HCT116 (cell line): ENCODE data around the gene TNFRSF12A. TPM values are rescaled to one million over a fixed set of nuclear protein-coding genes. Genes with fewer than 3 reads are reported as not detected.

Experiments used
- ATAC-seq: fragments of 200-7000 bp; cut with Tn5 transposase; 2 replicates; pipeline ENCODE4 v1.9.1; 2020; ENCODE audit warnings: mild to moderate bottlenecking, moderate library complexity
- BruUV-seq: library from RNA; stranded (reverse); fragments of 400-500 nt; replicated peaks from 2 replicates; lab custom pipeline; 2021; lab: Mats Ljungman, UMichigan
- CTCF ChIA-PET: fragments of 300-600 bp; sonication (Branson Sonifier 250); formaldehyde crosslinking; loops from one replicate; lab custom pipeline; 2021; ENCODE audit warnings: antibody characterized with exemption; lab: Charles Lee
- POLR2A ChIA-PET: fragments of 300-600, 350-600 bp; sonication (Branson Sonifier 250); formaldehyde crosslinking; loops from one replicate; lab custom pipeline; 2021; ENCODE audit warnings: antibody characterized with exemption; lab: Charles Lee
- RAD21 ChIA-PET, 2 experiments: fragments of 300-600 bp; sonication (Branson Sonifier 250); formaldehyde crosslinking; loops; one replicate each; lab custom pipeline; 2023; ENCODE audit warnings: low total read pairs in 2 of 2; ENCODE audit not compliant: uncharacterized antibody in 2 of 2, unreplicated experiment in 2 of 2, low non-redundant PET in 1 of 2; lab: Charles Lee
- DNase-seq: peaks from one replicate; pipeline ENCODE4 v3.0.0-alpha.2; 2010; ENCODE audit warnings: low read depth, low spot score
- H2AFZ ChIP-seq: fragments of 200-600 bp; shearing (Covaris generic), sonication (generic); 2 replicates; pipeline ENCODE4 v1.6.1; 2017; ENCODE audit warnings: low read depth, mixed run types, mixed read lengths, antibody characterized with exemption, low read length; ENCODE audit not compliant: poor library complexity, severe bottlenecking
- H3K27ac ChIP-seq: 2 replicates; pipeline ENCODE4 v1.5.1; 2012; ENCODE audit warnings: low read depth, low read length
- H3K27me3 ChIP-seq: fragments of 200-600 bp; sonication (generic); 2 replicates; pipeline ENCODE4 v1.6.1; 2016; ENCODE audit warnings: mixed run types, low read length, mixed read lengths; ENCODE audit not compliant: insufficient read depth
- H3K36me3 ChIP-seq, 2 experiments: fragments of 200-500 bp in 1 of 2; fragments of 200-600 bp in 1 of 2; sonication (Bioruptor generic) in 1 of 2; sonication (generic) in 1 of 2; 2 replicates each; pipeline versions ENCODE4 v1.5.1 to v1.6.1; 2014 to 2016; ENCODE audit warnings: low read length in 2 of 2, inconsistent platforms in 1 of 2, mixed read lengths in 1 of 2, mixed run types in 1 of 2; ENCODE audit not compliant: insufficient read depth in 2 of 2, control insufficient read depth in 1 of 2
- H3K4me1 ChIP-seq, 2 experiments: fragments of 200-600 bp in 1 of 2; sonication (generic) in 1 of 2; 2 replicates each; pipeline versions ENCODE4 v1.5.1 to v1.6.1; 2012 to 2017; ENCODE audit warnings: low read length in 2 of 2, inconsistent platforms in 1 of 2, mild to moderate bottlenecking in 1 of 2, mixed read lengths in 1 of 2, mixed run types in 1 of 2, moderate library complexity in 1 of 2; ENCODE audit not compliant: insufficient read depth in 2 of 2, control insufficient read depth in 1 of 2
- H3K4me2 ChIP-seq: fragments of 200-600 bp; sonication (generic); 2 replicates; pipeline ENCODE4 v1.6.1; 2017; ENCODE audit warnings: mixed run types, low read length, mixed read lengths
- H3K4me3 ChIP-seq, 2 experiments: fragments of 200-600 bp in 1 of 2; sonication (generic) in 1 of 2; replicated peaks in 1 of 2; 2 replicates each; pipeline ENCODE4 v1.5.1; 2011 to 2016; ENCODE audit warnings: low read length in 2 of 2, control low read depth in 1 of 2, low read depth in 1 of 2, mild to moderate bottlenecking in 1 of 2, mixed read lengths in 1 of 2, mixed run types in 1 of 2
- H3K79me2 ChIP-seq: fragments of 200-600 bp; sonication (generic); 2 replicates; pipeline ENCODE4 v1.6.1; 2017; ENCODE audit warnings: mild to moderate bottlenecking, mixed run types, low read length, moderate library complexity, mixed read lengths; ENCODE audit not compliant: insufficient read depth
- H3K9ac ChIP-seq: fragments of 200-600 bp; sonication (generic); 2 replicates; pipeline ENCODE4 v1.6.1; 2016; ENCODE audit warnings: low read length, mixed read lengths
- H3K9me2 ChIP-seq: fragments of 200-600 bp; sonication (generic), shearing (Covaris generic); 2 replicates; pipeline ENCODE4 v1.6.1; 2017; ENCODE audit warnings: mixed run types, mild to moderate bottlenecking, moderate library complexity; ENCODE audit not compliant: insufficient read depth
- H3K9me3 ChIP-seq, 2 experiments: fragments of 200-500 bp in 1 of 2; fragments of 200-600 bp in 1 of 2; sonication (Bioruptor generic) in 1 of 2; sonication (generic) in 1 of 2; 2 replicates each; pipeline ENCODE4 v1.6.1; 2014 to 2017; ENCODE audit warnings: low read length in 2 of 2, mixed read lengths in 2 of 2, inconsistent platforms in 1 of 2, low read depth in 1 of 2, mild to moderate bottlenecking in 1 of 2, mixed run types in 1 of 2, moderate library complexity in 1 of 2; ENCODE audit not compliant: control insufficient read depth in 1 of 2, insufficient read depth in 1 of 2
- H4K20me1 ChIP-seq: fragments of 200-600 bp; sonication (generic), shearing (Covaris generic); 2 replicates; pipeline ENCODE4 v1.6.1; 2017; ENCODE audit warnings: mixed run types, mild to moderate bottlenecking, moderate library complexity; ENCODE audit not compliant: insufficient read depth
- CBX3 ChIP-seq: IDR thresholded peaks from 2 replicates; pipeline ENCODE4 v1.6.1; 2012; ENCODE audit warnings: low read depth
- CEBPB ChIP-seq: IDR thresholded peaks from 2 replicates; pipeline ENCODE4 v1.6.1; 2012; ENCODE audit warnings: low read depth
- EGR1 ChIP-seq: IDR thresholded peaks from 2 replicates; pipeline ENCODE4 v1.6.1; 2012; ENCODE audit warnings: low read depth
- ELF1 ChIP-seq: IDR thresholded peaks from 2 replicates; pipeline ENCODE4 v1.6.1; 2012; ENCODE audit warnings: low read depth, borderline replicate concordance
- EZH2phosphoT487 ChIP-seq: fragments of 200-600 bp; IDR thresholded peaks from 2 replicates; pipeline ENCODE4 v1.6.1; 2018; ENCODE audit warnings: antibody characterized with exemption, borderline replicate concordance
- JUND ChIP-seq: IDR thresholded peaks from 2 replicates; pipeline ENCODE4 v1.6.1; 2012
- POLR2A ChIP-seq: IDR thresholded peaks from 2 replicates; pipeline ENCODE4 v1.7.0; 2011; ENCODE audit warnings: borderline replicate concordance; ENCODE audit not compliant: insufficient read depth, insufficient read length; ENCODE audit errors: extremely low read depth
- SRF ChIP-seq: IDR thresholded peaks from 2 replicates; pipeline ENCODE4 v1.6.1; 2012; ENCODE audit warnings: low read depth
- TCF7L2 ChIP-seq: IDR thresholded peaks from 2 replicates; pipeline ENCODE4 v1.7.0; 2011; ENCODE audit warnings: borderline replicate concordance, inconsistent platforms; ENCODE audit not compliant: insufficient read depth, insufficient read length; ENCODE audit errors: extremely low read depth
- YY1 ChIP-seq: IDR thresholded peaks from 2 replicates; pipeline ENCODE4 v1.6.1; 2011; ENCODE audit warnings: low read length, low read depth, moderate library complexity, mild to moderate bottlenecking; ENCODE audit not compliant: insufficient replicate concordance; ENCODE audit errors: extremely low read depth
- ZNF274 ChIP-seq: fragments of 200-500 bp; sonication (Bioruptor generic); IDR thresholded peaks from 2 replicates; pipeline ENCODE4 v1.6.1; 2014; ENCODE audit warnings: mild to moderate bottlenecking, low read depth, low read length, inconsistent platforms
- intact Hi-C: fragments of 100-400 bp; cut with micrococcal nuclease; formaldehyde crosslinking; loops from 2 replicates; pipeline ENCODE4 v1.10.0; 2022
- total RNA-seq: library from RNA; stranded (reverse); gene quantifications from one replicate; pipeline ENCODE4 v1.2.1, GENCODE V29; 2021; ENCODE audit not compliant: unreplicated experiment
- TF ChIP-seq, protein P1 (sequence below): IDR thresholded peaks from 2 replicates; pipeline ENCODE4 v1.6.1; 2012

TNFRSF12A gene
- total RNA-seq, 1 experiment from 2014 or later: 188 TPM

DNA sequence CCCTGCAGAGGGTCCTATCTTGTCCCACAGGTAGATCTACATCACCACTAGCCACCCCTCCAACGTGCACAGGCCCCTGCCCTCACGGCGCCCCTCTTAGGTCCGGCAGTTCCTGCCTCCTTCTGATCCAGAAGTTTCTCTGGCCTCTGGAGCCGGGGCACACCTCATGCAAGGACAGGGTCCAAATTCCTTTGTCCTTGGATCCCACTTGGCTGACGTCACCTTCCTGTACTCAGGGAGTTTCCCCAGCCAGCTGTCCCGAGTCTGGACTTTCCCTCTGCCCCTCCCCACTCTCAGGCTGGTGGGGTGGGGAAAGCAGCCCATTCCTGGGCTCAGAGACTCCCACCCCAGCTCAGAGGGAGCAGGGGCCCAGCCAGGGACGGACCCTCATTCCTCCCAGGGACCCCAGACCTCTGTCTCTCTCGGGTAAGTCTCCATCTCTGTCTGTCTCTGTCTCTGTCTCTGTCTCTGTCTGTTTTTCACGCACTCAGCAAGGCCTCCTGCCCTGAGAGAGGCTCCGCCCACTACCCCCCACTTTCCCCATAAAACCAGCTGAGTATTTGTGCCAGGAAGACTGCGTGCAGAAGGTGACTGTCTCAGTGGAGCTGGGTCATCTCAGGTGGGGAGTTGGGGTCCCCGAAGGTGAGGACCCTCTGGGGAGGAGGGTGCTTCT, 45.0 kb downstream of the TNFRSF12A start, which contains the start of gene IL32:
Gene IL32, plus strand, starts transcription at position 572 of the 673 bp plus-strand sequence. CDS start 172 bp downstream, outside the sequence.
- H3K9ac ChIP-seq: peak within 1 kb of the TSS; percentile 17; the same call in 1 of the 2 replicates
- no peak for TF ChIP-seq CBX3
- no peak for TF ChIP-seq EZH2phosphoT487
- no peak for TF ChIP-seq ELF1
- TF ChIP-seq EGR1: no peak
- TF ChIP-seq, protein P1, sequence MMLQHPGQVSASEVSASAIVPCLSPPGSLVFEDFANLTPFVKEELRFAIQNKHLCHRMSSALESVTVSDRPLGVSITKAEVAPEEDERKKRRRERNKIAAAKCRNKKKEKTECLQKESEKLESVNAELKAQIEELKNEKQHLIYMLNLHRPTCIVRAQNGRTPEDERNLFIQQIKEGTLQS: no peak
- no peak for TF ChIP-seq JUND
- no peak for TF ChIP-seq YY1
- H3K9me3 ChIP-seq: no peaks in the 10 kb centered on the region
- intact Hi-C loops: no loop called here
- no peak for DNase-seq
- peak within 1 kb of the TSS; percentile 6 to 18; a peak in 2 of 4 replicates for H3K4me3 ChIP-seq
- H3K36me3 ChIP-seq: no peaks in the 10 kb centered on the region
- ChIA-PET RAD21 (no interaction called here), POLR2A (no interaction called here), CTCF (no interaction called here)
- H3K27me3 ChIP-seq: no peaks in the 10 kb centered on the region
- peaks cover 0 to 16% of the 10 kb centered on the region in 2 experiments; a peak in 1 of 4 replicates for H3K4me1 ChIP-seq
- no peaks in the 10 kb centered on the region for H3K9me2 ChIP-seq
- H2AFZ ChIP-seq: no peak within 1 kb of the TSS
- no peak within 1 kb of the TSS; the same call in 1 of the 2 replicates for H3K27ac ChIP-seq
- peak within 1 kb of the TSS; percentile 3; the same call in 1 of the 2 replicates for H3K4me2 ChIP-seq
- H3K79me2 ChIP-seq: no peaks in the 10 kb centered on the region
- H4K20me1 ChIP-seq: no peaks in the 10 kb centered on the region
- TSS peak; percentile 51 for BruUV-seq
- peak; percentile 33; the same call in 1 of the 2 replicates for ATAC-seq

DNA sequence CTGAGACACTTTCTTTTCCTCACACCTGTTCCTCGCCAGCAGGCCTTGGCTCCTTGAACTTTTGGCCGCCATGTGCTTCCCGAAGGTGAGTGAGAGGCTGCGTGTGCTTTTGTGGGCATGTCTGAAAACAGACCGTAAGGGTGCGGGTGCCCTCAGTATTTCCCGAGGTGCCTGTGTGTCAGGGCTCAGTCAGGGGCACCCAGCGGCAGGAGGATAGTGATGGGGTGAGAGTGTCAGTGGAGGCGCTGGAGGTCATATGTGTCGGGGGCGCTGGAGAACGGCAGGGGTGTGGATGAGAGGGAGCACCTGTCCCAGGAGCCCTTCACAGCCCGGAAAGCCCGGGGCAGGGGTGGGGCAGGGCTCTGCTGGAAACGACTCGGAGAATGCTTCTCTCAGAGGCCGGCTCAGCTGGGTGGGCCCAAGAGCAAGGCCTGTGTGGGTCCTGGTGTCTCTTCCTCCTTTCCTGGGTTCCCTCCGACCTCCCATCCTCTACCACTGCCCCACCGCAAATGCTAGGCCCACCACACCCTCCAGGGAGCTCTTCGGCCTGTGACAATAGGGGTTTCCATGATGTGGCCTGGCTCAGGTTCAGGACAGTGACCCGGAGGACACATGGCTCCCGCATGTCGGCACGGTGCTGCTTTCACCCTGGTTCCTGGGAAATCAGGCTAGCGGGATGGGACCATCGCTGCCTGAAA, 45.7 kb downstream of the TNFRSF12A start:
- Histone ChIP-seq H3K36me3 (no peaks in the 10 kb centered on the region), H2AFZ (no peak overlapping the region), H3K27ac (no peak overlapping the region; the same call in 1 of the 2 replicates), H3K9me3 (no peaks in the 10 kb centered on the region), H3K79me2 (no peaks in the 10 kb centered on the region), H3K4me3 (peak overlapping the region; percentile 6 to 18; a peak in 2 of 4 replicates), H3K4me2 (peak overlapping the region; percentile 3; the same call in 1 of the 2 replicates), H3K27me3 (no peaks in the 10 kb centered on the region), H3K4me1 (peaks cover 0 to 13% of the 10 kb centered on the region in 2 experiments; a peak in 1 of 4 replicates), H3K9me2 (no peaks in the 10 kb centered on the region), H4K20me1 (no peaks in the 10 kb centered on the region), H3K9ac (peak overlapping the region; percentile 17; the same call in 1 of the 2 replicates)
- intact Hi-C loops: no loop called here
- DNase-seq (no peak), ATAC-seq (no peak)
- ChIA-PET CTCF (no interaction called here), RAD21 (no interaction called here), POLR2A (no interaction called here)
- BruUV-seq: no TSS peak
- no peak for TF ChIP-seq CEBPB
- no peak for TF ChIP-seq YY1
- no peak for TF ChIP-seq POLR2A
- TF ChIP-seq EGR1: no peak
- TF ChIP-seq JUND: no peak
- TF ChIP-seq SRF: no peak
- no peak for TF ChIP-seq CBX3
- no peak for TF ChIP-seq ZNF274
- TF ChIP-seq TCF7L2: no peak
